Mesodermal cell (in vitro differentiated cells): ENCODE data around the gene SPTBN5.

Experiments used
- H3K27ac ChIP-seq: 2 replicates; pipeline ENCODE4 v1.7.0; 2013; ENCODE audit warnings: mild to moderate bottlenecking, low read depth, low read length, moderate library complexity; ENCODE audit not compliant: severe bottlenecking
- H3K36me3 ChIP-seq: 2 replicates; pipeline ENCODE4 v1.7.1; 2013; ENCODE audit warnings: mild to moderate bottlenecking, low read length, moderate library complexity; ENCODE audit not compliant: control insufficient read depth, insufficient read depth
- H3K4me1 ChIP-seq: one replicate; pipeline ENCODE4 v1.7.1; 2013; ENCODE audit warnings: mild to moderate bottlenecking, low read length; ENCODE audit not compliant: insufficient read depth, control insufficient read depth, poor library complexity, severe bottlenecking
- H3K4me3 ChIP-seq: 2 replicates; pipeline ENCODE4 v1.7.0; 2013; ENCODE audit warnings: low read length, control low read depth, mild to moderate bottlenecking; ENCODE audit not compliant: insufficient read depth, poor library complexity, severe bottlenecking; ENCODE audit errors: extremely low read depth
- H3K9me3 ChIP-seq: 2 replicates; pipeline ENCODE4 v1.7.1; 2013; ENCODE audit warnings: mild to moderate bottlenecking, low read length, moderate library complexity; ENCODE audit not compliant: control insufficient read depth
- WGBS, 2 experiments: methylation state at CpG; one replicate each; pipeline ENCODE4 v1.1.5; 2013; ENCODE audit warnings: missing lambda C conversion rate in 2 of 2; ENCODE audit not compliant: insufficient coverage in 2 of 2; 5-methylcytosine and 5-hydroxymethylcytosine counted together

The SPTBN5 gene

GRCh38 chr15:41862515-41863116 lies 31.2 kb downstream of the SPTBN5 start:
- no peaks in the 10 kb centered on the region for H3K36me3 ChIP-seq
- no peak overlapping the region for H3K27ac ChIP-seq
- no peak overlapping the region for H3K4me3 ChIP-seq
- H3K9me3 ChIP-seq: no peaks in the 10 kb centered on the region
- H3K4me1 ChIP-seq: peaks cover 10% of the 10 kb centered on the region
- WGBS, 2 experiments: 67 to 72% methylated on average over 12 to 14 of the region's 19 CpGs

GRCh38 chr15:41861736-41862356 lies 32.0 kb downstream of the SPTBN5 start:
- Histone ChIP-seq H3K4me3 (no peak overlapping the region), H3K4me1 (peaks cover 9% of the 10 kb centered on the region), H3K27ac (no peak overlapping the region), H3K36me3 (no peaks in the 10 kb centered on the region), H3K9me3 (no peaks in the 10 kb centered on the region)
- WGBS, 2 experiments: 84 to 87% methylated on average over 15 to 16 of the region's 18 CpGs

GRCh38 chr15:41860049-41860828 lies 33.6 kb downstream of the SPTBN5 start:
- H3K36me3 ChIP-seq: no peaks in the 10 kb centered on the region
- no peaks in the 10 kb centered on the region for H3K9me3 ChIP-seq
- H3K4me3 ChIP-seq: no peak overlapping the region
- WGBS, 2 experiments: 79 to 90% methylated on average over 10 to 12 of the region's 15 CpGs
- H3K4me1 ChIP-seq: no peaks in the 10 kb centered on the region
- no peak overlapping the region for H3K27ac ChIP-seq

- Histone ChIP-seq H3K36me3 (no peaks in the 10 kb centered on the region), H3K4me3 (no peak overlapping the region), H3K27ac (no peak overlapping the region), H3K4me1 (no peaks in the 10 kb centered on the region), H3K9me3 (no peaks in the 10 kb centered on the region)
- WGBS, 2 experiments: 90 to 95% methylated on average over 13 to 15 of the region's 15 CpGs
Measured at GRCh38 chr15:41858756-41859155, 35.1 kb downstream of the SPTBN5 start.

- no peaks in the 10 kb centered on the region for H3K9me3 ChIP-seq
- H3K27ac ChIP-seq: no peak overlapping the region
- H3K36me3 ChIP-seq: no peaks in the 10 kb centered on the region
- 83 to 92% methylated on average over 7 to 8 of the region's 9 CpGs for WGBS, 2 experiments
- H3K4me3 ChIP-seq: no peak overlapping the region
- no peaks in the 10 kb centered on the region for H3K4me1 ChIP-seq
Measured at GRCh38 chr15:41857316-41857715, 36.5 kb downstream of the SPTBN5 start.

GRCh38 chr15:41856716-41857115 lies 37.1 kb downstream of the SPTBN5 start:
- Histone ChIP-seq H3K36me3 (no peaks in the 10 kb centered on the region), H3K9me3 (no peaks in the 10 kb centered on the region), H3K27ac (no peak overlapping the region), H3K4me3 (no peak overlapping the region), H3K4me1 (no peaks in the 10 kb centered on the region)
- WGBS, 2 experiments: 94% methylated on average over 11 to 12 of the region's 12 CpGs

- H3K9me3 ChIP-seq: no peaks in the 10 kb centered on the region
- no peaks in the 10 kb centered on the region for H3K36me3 ChIP-seq
- no peaks in the 10 kb centered on the region for H3K4me1 ChIP-seq
- WGBS, 2 experiments: 90 to 91% methylated on average over 13 to 16 of the region's 17 CpGs
- H3K27ac ChIP-seq: no peak overlapping the region
- no peak overlapping the region for H3K4me3 ChIP-seq
Measured at GRCh38 chr15:41856262-41856661, 37.6 kb downstream of the SPTBN5 start.

- H3K27ac ChIP-seq: no peak overlapping the region
- no peak overlapping the region for H3K4me3 ChIP-seq
- no peaks in the 10 kb centered on the region for H3K9me3 ChIP-seq
- H3K4me1 ChIP-seq: no peaks in the 10 kb centered on the region
- 76 to 78% methylated on average over 24 to 30 of the region's 30 CpGs for WGBS, 2 experiments
- H3K36me3 ChIP-seq: no peaks in the 10 kb centered on the region
Measured at GRCh38 chr15:41855261-41855961, 38.4 kb downstream of the SPTBN5 start.

- WGBS, 2 experiments: 92 to 94% methylated on average over 8 to 9 of the region's 9 CpGs
- no peaks in the 10 kb centered on the region for H3K9me3 ChIP-seq
- H3K4me1 ChIP-seq: no peaks in the 10 kb centered on the region
- no peak overlapping the region for H3K27ac ChIP-seq
- no peaks in the 10 kb centered on the region for H3K36me3 ChIP-seq
- H3K4me3 ChIP-seq: no peak overlapping the region
Measured at GRCh38 chr15:41854443-41854842, 39.4 kb downstream of the SPTBN5 start.

- no peak overlapping the region for H3K27ac ChIP-seq
- H3K36me3 ChIP-seq: no peaks in the 10 kb centered on the region
- no peaks in the 10 kb centered on the region for H3K4me1 ChIP-seq
- no peak overlapping the region for H3K4me3 ChIP-seq
- no peaks in the 10 kb centered on the region for H3K9me3 ChIP-seq
- WGBS, 2 experiments: 89 to 92% methylated on average over 8 to 10 of the region's 10 CpGs
Measured at GRCh38 chr15:41853831-41854230, 40.0 kb downstream of the SPTBN5 start.
